D341Med (cell line): ENCODE measurements around the gene CCR8.
A peak's percentile ranks its signal among the peaks of the same experiment; 100 is the strongest.

Experiments used
- DNase-seq: peaks from one replicate; pipeline ENCODE4 v3.0.0; 2012; ENCODE audit warnings: low spot score

The CCR8 gene, protein sequence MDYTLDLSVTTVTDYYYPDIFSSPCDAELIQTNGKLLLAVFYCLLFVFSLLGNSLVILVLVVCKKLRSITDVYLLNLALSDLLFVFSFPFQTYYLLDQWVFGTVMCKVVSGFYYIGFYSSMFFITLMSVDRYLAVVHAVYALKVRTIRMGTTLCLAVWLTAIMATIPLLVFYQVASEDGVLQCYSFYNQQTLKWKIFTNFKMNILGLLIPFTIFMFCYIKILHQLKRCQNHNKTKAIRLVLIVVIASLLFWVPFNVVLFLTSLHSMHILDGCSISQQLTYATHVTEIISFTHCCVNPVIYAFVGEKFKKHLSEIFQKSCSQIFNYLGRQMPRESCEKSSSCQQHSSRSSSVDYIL

DNA sequence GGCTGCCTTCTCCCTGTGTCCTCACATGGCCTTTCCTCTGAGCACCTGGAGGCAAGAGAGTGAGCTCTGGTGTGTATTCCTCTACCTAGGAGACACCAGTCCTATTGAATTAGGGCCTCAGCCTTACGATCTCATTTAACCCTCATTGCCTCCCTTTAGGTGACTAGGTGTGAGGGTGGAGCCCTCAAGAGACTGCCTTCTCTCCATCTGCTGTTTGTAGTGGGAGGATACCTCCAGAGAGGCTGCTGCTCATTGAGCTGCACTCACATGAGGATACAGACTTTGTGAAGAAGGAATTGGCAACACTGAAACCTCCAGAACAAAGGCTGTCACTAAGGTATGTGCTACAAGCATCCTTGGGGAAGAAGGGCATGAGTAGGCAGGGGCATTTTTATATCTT lies at the start of gene CCR8:
CCR8 (plus strand) TSS at position 217 of the 400 bp plus-strand sequence. CDS start 2,623 bp downstream, outside the sequence.
- no peak for DNase-seq

DNA sequence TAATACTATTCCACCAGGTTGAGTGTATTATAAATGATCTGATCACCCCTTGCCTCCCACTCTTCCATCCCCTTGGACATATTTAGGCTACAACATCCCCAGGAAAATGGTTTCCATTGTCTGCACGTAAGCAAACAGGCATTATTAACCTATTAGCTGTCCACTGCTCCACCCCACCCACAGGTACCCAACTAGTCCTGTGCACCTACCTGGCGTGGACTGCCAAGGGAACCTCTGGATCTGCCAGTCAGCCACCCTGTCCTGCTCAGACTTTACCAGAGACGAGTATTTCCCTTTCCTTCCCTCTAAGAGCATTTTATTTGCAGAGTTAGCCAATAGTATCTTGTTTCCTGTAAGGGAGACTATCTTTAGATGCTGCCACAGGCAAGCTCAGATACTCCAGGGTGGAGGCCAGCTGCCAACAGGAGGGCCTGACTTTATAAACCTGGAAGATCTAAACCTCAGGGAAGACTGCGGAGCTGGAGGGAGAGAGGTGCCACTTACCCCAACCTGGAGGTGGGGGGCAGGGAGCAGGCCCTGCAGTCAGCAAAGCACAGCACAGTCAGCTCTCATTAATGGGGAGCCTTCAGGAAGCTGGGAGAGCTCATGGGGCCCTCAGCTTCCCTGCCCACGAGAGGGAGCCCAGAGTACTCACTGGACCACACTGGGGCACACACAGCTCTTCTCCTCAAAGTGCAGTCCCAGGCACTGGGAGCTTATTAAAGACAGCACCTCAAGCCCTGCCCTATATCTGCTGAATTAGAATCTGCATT lies 49.6 kb upstream of the CCR8 start, which contains the start of gene CX3CR1:
CX3CR1 (minus strand) TSS at position 292 of the 773 bp plus-strand sequence. CDS start 13,527 bp downstream, outside the sequence.
- no peak for DNase-seq

DNA sequence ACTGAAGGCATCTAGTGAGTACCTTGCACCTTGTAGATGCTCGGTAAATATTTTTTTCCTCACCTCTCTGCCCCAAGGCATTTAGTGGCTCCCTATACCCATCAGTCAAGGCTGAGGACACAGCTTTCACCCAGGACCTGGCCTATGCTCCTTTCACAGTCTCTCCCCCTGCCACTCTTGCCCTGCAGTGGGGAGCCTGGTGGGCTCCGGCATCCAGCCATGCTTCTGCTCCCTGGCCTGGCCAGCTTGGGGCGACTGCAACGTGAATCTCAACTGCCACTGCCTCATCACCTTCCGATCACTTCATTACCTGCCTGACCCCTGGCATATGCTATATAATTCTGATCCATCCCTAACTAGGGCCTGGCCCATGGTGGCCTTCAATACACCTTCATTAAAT lies 48.9 kb upstream of the CCR8 start:
- no peak for DNase-seq

DNA sequence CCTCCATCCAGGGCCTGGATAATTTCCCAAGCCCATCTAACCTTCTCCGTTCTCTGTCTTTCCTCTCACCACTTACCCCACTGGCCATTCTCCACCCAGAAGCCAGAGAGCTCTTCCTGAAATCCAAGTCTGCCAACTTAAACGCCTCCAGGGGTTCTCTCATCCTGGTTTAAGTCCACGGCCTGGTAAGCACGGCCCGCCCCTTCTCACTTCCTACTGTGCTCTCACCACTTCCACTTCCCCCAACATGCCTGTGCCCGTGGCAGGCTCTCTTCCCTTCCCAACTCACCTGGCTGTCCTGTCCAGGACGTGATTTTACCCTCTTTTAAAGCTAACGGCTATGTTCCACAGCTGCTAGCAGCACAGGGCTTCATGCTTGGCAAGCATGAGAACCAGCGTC lies 48.0 kb upstream of the CCR8 start:
- no peak for DNase-seq

DNA sequence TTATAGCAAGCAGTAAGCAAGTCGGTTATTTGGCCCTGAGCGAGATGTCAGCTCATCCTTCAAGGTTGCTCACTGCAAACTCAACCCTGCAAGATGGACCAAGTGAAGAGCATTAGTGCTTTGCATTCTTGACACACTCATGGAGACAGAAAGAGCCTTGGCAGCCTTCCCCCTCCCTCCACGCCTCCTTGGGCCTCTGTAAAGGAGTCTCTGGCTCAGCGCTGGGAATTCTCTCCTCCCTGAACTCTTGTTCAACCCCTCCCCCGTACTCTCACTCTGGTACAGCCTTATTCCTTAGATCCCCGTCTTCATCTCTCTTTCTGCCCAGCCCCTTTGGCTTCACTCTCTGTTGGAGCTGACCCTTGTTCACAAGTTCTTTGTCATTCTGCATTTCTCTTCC lies 47.5 kb upstream of the CCR8 start:
- no peak for DNase-seq

DNA sequence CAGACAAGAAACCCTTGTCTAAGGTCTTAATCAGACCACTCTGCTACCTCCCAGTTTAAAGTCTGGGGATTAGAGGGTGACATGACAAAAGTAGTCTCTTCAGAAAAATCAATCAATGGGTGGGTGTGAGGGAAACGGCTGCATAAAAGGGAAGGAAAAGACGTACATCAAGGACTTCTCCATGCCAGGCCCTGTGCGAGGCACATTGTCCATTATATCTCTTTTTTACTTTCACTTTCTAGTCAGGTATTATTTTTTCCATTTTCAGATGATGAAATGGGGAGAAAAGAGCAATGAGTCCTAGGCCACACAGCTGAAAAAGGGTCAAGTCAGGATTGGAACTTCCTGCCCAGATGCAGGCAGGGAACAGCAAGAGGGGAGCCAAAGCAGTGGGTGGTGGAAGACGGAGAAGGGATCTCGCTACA lies 45.0 kb upstream of the CCR8 start:
- DNase-seq, result peak; percentile 2

DNA sequence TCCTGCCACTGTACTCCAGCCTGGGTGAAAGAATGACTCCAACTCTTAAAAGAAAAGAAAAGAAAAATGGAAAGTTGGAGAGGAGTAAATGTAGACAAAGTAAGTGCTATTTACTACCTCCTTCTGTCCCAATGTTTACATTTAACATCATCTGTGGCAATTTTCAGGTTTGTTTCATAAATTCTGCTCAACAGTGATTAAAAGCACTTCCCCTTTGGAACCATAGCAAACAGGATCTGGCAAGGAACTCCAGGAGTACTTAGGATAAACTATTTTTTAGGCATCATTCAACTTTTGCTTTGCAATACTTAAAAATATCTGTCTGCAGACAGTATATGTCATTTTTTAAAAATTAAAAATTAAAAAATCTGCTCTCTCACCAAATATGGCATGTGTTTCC lies 44.2 kb upstream of the CCR8 start:
- no peak for DNase-seq

DNA sequence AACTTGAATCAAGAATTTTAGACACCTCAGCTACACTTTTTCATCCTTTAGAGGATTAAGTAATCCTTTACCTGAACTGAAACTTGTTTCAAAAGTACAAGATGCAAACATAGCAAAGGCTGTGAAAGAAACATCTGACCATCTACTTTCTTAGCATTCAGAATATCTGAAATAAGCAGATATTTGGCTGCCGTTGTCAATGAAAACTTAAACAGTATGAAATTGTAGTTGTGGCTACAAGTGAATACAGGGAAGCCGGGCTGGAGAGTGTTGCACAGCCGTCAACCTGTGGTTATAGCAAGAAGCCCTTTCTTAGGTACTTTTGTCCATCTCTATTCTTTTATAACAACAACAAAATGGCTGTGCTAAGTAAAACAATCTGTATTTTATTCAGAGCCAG lies 42.7 kb upstream of the CCR8 start:
- no peak for DNase-seq

DNA sequence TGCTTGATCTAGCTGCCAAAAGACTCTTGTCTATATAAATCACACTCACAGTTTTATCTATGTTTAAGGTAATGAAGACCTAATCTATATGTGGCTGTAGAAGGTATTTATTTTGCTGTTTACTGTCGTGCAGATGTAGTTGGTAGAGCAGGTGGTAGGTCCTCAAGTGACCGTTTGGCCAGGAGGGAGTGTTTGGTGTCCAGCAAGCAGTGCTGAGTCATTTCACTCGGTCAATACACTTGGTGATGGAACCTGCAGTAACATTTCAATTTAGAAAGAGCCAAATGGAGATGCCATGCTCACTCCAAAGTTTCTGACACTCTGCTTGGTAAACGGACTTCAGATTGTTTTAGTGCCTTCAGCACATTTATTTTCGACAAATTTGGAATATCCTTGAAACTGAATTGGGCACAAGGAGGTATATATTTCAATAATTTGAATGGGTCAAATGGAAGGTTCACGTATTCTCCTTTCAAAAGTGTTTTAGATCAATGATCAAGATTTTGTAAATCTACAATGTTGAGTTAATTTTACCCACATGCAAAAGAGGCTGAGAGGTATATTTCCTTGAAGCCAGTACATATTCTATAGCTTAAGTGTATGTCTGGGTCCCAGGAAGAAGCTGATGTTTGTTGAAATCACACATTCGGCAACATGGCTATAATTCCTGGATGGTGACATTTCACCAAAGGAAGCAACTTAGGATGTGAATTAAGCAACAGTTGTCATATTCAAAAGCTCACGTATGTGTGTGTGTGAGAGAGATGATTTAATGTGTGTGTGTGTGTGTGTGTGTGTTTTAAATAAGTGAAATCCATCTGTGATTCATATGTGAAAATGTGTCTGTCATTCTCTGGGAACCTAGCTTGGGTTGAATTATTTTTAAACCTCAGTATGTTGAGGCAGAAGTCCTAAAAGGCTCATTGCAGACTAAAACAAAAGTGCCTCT lies 42.0 kb upstream of the CCR8 start:
- DNase-seq, result no peak

DNA sequence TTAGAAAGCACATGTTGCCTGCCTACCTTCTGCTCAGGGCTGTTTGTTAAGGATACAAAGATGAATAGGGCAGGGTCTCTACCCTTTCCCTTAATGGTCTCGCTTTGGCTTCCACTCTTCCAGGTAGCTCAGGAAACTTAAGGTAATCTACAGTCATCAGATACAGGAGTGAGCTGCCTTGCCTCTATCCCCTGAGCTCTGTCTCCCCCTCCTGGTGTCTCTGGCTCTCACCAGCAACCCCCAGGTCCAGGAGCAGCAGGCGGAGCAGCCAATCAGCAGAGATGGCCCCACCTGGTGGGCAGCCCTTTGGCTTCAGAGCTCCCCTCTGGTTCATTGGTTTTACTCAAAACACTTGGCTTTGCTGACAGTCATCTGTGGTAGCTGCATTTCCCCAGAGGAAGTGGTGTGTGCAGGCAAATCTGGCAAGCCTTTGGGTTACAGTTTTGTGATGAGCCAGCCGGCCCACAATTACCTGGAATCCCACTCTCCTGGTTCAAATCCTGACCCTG lies 41.2 kb upstream of the CCR8 start:
- DNase-seq, result peak; percentile 92

DNA sequence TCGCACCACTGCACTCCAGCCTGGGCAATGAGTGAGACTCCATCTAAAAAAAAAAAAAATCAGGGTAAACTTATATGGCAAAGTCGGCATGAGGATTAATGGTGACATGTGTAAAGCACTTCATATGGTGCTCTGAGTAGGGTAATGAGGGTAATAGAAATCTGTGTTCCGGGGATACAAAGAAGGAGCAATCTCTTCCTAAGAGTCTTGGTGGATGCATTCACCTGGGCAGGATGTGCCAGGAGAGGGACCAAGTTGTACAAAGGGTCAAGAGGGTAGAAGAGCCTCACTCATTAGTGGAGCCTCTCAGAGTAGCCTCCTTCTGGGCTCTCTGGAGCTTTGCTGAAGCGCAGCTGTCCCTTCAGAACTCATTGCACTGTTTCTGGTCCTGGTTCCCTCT lies 40.4 kb upstream of the CCR8 start:
- no peak for DNase-seq

DNA sequence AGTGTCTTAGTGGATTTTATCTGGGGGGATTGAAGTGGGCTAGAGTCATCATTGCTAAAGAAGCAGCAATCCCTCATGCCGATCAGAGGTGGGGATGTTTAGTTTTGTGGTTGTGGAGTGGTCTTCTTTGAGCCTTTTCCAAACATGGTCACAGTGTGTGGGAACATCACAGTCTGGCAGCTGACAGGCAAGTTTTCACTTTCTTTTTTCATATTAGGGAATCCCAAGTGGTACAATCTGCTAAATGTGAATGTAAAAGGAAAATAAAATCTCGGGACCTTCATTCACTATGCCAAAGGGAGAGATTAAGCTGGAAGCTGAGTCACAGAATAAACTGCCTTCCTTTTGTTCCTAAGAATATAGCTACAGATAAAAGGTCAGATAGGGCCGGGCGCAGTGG lies 39.3 kb upstream of the CCR8 start:
- no peak for DNase-seq

DNA sequence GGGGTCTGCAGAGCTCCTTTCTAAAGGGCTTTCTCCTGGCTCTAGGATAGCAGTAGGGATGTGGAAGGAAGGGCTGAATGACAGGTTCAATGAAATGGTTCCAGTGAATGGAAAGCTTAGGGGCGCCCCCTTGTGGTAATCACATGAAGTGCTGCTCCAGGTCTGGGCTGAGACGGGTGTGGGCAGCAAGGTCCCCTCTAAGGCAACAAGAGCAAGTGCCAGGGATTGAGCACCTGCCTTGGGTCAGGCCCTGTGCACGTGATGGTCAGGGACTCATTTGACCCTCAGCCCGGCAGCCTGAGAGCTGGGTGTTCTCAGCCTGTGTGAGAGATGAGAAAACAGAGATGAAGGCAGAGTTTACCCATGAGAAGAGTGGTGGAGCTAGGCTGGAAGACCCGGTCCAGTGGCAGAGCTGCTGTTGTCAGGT lies 37.6 kb upstream of the CCR8 start:
- DNase-seq, result peak; percentile 81

DNA sequence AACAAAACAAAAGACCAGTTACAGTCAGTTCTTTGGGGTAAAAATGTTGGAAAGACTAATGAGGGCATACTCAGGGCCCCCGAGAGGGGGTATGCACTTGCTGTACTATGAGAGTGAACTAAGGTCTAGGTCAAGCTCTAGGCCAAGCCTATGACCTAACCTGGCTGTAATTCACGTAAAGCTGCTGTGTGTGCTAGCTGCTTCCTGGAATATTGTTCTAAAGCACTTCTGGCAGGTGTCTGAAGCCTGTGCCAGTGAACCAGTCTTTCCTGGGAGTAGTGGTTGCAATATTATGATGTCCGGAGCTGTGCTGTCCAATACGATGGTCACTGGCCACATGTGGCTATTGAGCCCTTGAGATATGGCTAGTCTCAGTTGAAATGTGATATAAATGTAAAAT lies 36.5 kb upstream of the CCR8 start:
- DNase-seq, result no peak

DNA sequence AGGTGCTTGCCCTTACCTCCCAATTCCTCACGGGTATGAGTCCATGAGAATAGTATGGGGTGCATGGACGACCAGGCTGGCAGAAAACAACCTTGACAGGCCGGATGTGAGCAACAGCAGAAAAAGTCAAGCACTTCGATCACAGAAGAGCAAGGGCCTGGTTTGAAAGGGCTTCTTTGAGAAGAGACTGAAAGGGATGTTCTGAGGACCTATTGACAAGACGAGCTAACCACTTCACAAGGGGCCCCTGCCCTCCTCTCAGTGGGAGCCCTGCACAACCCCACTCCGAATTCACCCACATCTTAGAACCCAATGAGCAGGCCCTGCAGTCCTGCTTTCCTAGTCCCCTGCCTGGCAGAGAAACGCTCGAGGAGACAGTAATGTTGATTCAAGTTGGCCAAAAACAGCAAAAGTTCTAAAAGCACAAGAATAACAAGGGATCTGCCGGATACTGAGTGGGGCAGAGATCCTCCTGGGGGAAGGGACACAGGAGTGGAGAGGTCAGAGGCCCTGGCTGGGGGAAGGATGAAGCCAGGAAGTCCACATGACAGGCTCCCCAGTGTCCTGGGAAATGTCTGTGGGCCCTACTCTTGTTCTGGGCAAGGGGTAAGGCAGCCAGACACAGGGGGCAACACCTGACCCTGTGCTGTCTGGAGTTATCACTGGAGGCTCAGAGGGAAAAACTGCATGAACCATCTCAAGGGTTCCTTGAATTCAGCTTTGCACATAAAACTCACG lies 34.9 kb upstream of the CCR8 start:
- DNase-seq, result no peak

DNA sequence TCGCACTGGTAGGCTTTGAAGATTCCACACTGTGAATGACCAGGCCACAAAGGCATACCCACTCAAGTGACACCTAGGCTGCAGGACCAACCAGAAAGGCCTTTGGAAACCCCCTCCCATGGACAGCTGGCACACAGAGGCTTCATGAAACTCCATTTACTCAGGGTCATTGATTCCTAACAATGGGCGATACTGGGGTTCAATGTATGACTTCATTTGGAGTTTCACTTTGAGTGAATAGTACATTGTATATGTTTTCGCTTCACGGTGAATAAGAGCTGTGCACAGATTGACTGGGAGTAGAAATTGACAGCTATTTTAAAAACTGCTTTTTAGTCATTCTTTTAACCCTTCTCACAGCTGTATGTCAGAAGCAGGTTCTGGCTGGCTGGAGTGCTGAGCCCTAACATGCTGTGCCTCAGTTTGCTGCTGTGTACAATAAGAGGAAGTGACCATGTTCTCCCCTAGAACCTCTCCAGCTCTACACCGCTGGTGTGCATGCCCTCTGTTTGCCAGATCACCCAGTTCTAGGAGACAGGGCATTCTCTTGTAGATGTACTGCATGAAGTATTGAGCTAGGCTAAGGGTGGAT lies 34.2 kb upstream of the CCR8 start:
- DNase-seq, result no peak

DNA sequence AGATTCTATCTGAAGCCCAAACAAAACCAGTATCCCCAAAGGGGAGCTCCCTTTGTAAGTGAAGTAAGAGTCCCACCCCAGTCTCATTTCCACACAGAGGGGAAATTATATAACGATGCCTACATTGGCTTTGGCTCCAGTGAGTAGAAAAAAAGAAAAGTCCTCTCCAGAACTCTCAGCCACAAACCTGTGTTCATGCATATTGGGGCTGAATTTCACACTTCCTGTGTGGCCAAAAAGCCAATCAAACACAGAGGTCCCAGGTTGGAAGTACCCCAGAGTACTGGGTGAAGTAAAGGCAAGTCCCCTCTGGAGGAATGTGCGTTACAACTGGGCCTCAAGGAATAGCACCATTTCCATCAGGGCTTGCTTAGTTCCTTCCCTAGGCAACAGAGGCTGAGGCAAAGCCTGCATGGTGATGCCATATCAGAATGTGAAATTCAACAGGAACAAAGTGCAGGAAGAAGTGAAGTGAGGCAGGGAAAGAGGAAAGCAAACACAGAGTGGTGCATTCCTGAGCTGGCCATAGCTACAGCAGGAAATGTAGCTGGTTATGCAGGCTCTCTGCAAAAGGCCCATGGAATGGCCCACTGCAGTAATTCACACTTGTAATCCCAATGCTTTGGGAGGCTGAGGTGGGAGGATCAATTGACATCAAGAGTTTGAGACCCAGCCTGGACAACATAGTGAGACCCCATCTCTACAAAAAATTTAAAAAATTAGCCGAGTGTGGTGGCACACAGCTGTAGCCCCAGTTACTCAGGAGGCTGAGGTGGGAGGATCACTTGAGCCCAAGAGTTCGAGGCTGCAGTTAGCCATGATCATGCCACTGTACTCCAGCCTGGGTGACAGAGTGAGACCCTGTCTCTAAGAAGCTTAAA lies 33.1 kb upstream of the CCR8 start:
- no peak for DNase-seq

DNA sequence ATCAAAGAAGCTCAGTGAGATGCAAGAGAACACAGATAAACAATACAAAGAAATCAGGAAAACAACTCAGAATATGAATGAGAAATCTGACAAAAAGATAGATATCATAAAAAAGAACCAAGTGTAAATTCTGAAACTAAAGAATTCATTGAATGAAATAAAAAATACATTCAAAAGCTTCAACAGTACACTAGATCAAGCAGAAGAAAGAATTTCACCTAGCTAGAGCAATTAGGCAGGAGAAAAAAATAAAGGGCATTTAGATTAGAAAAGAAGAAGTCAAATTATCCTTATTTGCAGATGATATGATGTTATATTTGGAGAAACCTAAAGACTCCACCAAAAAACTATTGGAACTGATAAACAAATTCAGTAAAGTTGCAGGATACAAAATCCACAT lies 30.2 kb upstream of the CCR8 start:
- DNase-seq, result no peak

DNA sequence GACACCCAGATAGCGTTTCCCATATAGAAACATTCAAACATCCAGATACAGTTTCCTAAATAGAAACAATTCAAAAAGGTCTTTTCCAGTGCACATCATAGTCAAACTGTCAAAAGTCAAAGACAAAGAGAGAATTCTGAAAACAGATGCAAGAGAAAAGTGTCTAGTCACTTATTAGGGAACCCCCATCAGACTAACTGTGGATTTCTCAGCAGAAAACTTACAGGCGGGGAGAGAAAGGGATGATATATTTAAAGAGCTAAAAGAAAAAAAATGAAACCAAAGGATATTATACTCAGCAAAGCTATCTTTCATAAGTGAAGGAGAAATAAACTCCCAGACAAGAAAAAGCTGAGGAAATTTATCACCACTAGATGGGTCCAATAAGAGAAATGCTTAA lies 27.3 kb upstream of the CCR8 start:
- no peak for DNase-seq

DNA sequence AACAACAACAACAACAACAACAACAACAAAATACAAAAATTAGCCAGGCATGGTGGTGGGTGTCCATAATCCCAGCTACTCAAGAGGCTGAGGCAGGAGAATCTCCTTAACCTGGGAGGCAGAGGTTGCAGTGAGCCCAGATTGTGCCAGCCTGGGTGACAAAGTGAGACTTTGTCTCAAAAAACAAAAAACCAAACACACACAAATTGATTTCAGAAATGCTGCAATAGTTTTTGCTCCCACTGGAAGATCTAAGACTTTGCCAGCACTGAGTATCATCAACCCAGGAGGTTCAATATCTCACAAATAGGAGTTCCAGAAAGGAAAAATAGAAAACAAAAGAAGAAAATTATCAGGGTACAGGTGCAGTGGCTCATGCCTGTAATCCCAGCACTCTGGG lies 16.2 kb upstream of the CCR8 start:
- DNase-seq, result no peak
